MCF 10A (cell line): Measurements from ENCODE around the gene THUMPD1. TPM values are rescaled to one million over a fixed set of nuclear protein-coding genes. Genes with fewer than 3 reads are reported as not detected.
"Not testable (repeated sequence)": the region's sequence is repeated elsewhere in the genome, so short reads cannot be mapped to it uniquely, and the experiment has no call there.

Source experiments
- BruUV-seq: library from RNA; stranded (reverse); fragments of 400-500 nt; replicated peaks from 2 replicates; lab custom pipeline; 2021; lab: Mats Ljungman, UMichigan
- CTCF ChIA-PET: fragments of 300-600 bp; sonication (Branson Sonifier 250); formaldehyde crosslinking; extraction: SDS; loops from one replicate; lab custom pipeline; 2021; ENCODE audit warnings: antibody characterized with exemption, inconsistent platforms; lab: Yijun Ruan, JAX
- POLR2A ChIA-PET: fragments of 300-600, 350-650 bp; sonication (Branson Sonifier 250); formaldehyde crosslinking; extraction: SDS; loops from one replicate; lab custom pipeline; 2020; ENCODE audit warnings: antibody characterized with exemption, inconsistent platforms; lab: Yijun Ruan, JAX
- DNase-seq: peaks from one replicate; pipeline ENCODE4 v3.0.0-alpha.2; 2018; ENCODE audit not compliant: unreplicated experiment
- H3K27ac Mint-ChIP-seq: one replicate; pipeline ENCODE4 v1.8.0; 2022; ENCODE audit warnings: mild to moderate bottlenecking, low read depth, mixed read lengths; ENCODE audit not compliant: unreplicated experiment
- H3K27me3 Mint-ChIP-seq: one replicate; pipeline ENCODE4 v1.8.0; 2022; ENCODE audit warnings: mixed read lengths; ENCODE audit not compliant: insufficient read depth, unreplicated experiment
- H3K36me3 Mint-ChIP-seq: one replicate; pipeline ENCODE4 v1.8.0; 2022; ENCODE audit warnings: mild to moderate bottlenecking, moderate library complexity, mixed read lengths; ENCODE audit not compliant: insufficient read depth, unreplicated experiment
- H3K4me1 Mint-ChIP-seq: one replicate; pipeline ENCODE4 v1.8.0; 2022; ENCODE audit warnings: mixed read lengths; ENCODE audit not compliant: insufficient read depth, unreplicated experiment
- H3K4me3 Mint-ChIP-seq: one replicate; pipeline ENCODE4 v1.8.0; 2022; ENCODE audit warnings: mild to moderate bottlenecking, moderate library complexity, mixed read lengths; ENCODE audit not compliant: unreplicated experiment
- H3K9me3 Mint-ChIP-seq: one replicate; pipeline ENCODE4 v1.8.0; 2022; ENCODE audit warnings: mixed read lengths; ENCODE audit not compliant: unreplicated experiment
- intact Hi-C: fragments of 100-400 bp; cut with micrococcal nuclease; formaldehyde crosslinking; loops from 2 replicates; pipeline ENCODE4 v1.14.1; 2022
- total RNA-seq: library from RNA; stranded (reverse); gene quantifications from 2 replicates; pipeline ENCODE4 v1.2.3, GENCODE V29; 2022
- TF ChIP-seq, protein P1 (sequence below): fragments of 200-600 bp; IDR thresholded peaks from one replicate; pipeline ENCODE4 v1.8.0; 2022; ENCODE audit warnings: antibody characterized with exemption, mild to moderate bottlenecking; ENCODE audit not compliant: unreplicated experiment

The THUMPD1 gene
- total RNA-seq, 1 experiment from 2014 or later: 26.5 TPM

DNA sequence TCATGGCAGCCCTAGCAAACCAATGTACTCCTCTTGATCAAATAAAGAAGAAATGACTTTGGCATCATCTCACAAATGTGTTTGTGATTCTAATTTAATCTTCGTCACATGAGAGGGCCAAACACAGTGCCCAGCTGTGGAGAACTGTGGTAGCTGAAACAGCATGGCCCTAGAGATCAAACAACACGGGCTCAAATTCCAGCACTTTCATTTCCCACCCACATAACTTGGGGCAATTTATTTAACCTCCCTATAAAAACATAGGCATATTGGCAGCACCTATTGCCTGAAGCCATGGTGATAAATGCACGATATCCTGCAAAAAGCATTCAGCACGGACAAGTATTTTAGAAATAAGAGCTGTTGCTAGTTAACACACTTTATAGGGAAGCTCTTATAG, 46.6 kb downstream of the THUMPD1 start:
- intact Hi-C loops: no loop called here
- Mint-ChIP-seq H3K4me3 (no peak overlapping the region), H3K4me1 (no peaks in the 10 kb centered on the region), H3K36me3 (no peaks in the 10 kb centered on the region), H3K27ac (no peak overlapping the region), H3K9me3 (no peaks in the 10 kb centered on the region), H3K27me3 (peaks cover 12% of the 10 kb centered on the region)
- no TSS peak for BruUV-seq
- POLR2A ChIA-PET: interaction anchor here (0.7 kb wide), 1 partner anchor 24 kb away, joined by 3 read pairs; no protein-coding TSS in a partner anchor
- TF ChIP-seq, protein P1, sequence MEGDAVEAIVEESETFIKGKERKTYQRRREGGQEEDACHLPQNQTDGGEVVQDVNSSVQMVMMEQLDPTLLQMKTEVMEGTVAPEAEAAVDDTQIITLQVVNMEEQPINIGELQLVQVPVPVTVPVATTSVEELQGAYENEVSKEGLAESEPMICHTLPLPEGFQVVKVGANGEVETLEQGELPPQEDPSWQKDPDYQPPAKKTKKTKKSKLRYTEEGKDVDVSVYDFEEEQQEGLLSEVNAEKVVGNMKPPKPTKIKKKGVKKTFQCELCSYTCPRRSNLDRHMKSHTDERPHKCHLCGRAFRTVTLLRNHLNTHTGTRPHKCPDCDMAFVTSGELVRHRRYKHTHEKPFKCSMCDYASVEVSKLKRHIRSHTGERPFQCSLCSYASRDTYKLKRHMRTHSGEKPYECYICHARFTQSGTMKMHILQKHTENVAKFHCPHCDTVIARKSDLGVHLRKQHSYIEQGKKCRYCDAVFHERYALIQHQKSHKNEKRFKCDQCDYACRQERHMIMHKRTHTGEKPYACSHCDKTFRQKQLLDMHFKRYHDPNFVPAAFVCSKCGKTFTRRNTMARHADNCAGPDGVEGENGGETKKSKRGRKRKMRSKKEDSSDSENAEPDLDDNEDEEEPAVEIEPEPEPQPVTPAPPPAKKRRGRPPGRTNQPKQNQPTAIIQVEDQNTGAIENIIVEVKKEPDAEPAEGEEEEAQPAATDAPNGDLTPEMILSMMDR: no peak
- DNase-seq: no peak
- CTCF ChIA-PET: interaction anchor here (0.6 kb wide), 1 partner anchor 788 kb away, joined by 4 read pairs; no protein-coding TSS in a partner anchor

DNA sequence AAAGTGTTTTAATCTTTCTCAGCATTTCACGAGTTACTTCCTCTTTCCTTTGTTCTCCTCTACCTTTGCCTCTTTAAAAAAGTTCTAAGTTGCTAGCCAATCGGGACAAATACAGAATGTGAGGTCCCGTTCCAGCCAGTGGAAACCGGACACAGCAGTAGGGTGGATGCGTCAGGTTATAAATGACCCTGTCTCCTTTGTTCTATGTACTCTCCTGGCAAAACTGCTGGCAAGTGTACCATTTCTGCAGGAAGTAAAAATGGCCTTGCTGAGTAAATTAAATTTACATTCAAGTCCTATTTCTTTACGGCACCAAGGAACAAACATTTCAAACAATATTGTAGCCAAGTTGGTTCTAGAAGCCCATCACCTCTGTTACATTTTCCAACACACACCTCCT, 47.5 kb downstream of the THUMPD1 start:
- H3K27me3 Mint-ChIP-seq, POLR2A ChIA-PET, H3K9me3 Mint-ChIP-seq, intact Hi-C loops, H3K4me3 Mint-ChIP-seq, BruUV-seq, DNase-seq, H3K27ac Mint-ChIP-seq, H3K36me3 Mint-ChIP-seq, H3K4me1 Mint-ChIP-seq: not testable (repeated sequence)
- CTCF ChIA-PET: interaction anchor here (0.7 kb wide), 1 partner anchor 529 kb away, joined by 3 read pairs; no protein-coding TSS in a partner anchor

DNA sequence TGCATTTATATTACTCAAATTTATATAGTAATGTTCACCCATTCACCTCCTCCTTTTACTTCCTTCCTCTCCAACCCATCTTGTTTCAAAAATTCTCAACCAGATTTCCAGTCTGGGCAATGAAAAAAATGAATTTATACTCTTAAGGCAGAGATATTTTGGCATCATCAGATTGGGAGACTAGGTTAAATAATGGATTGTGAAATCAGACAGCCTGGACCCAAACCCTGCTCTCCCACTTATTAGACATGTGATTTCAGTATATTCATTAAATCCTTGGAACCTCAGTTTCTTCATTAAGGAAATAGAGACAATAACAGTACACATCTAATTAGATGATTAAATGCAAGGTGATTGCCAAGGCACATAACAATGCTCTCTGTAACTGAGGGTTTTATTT, 52.0 kb downstream of the THUMPD1 start:
- Mint-ChIP-seq H3K4me1 (no peaks in the 10 kb centered on the region), H3K9me3 (peaks cover 11% of the 10 kb centered on the region), H3K4me3 (no peak overlapping the region), H3K27ac (no peak overlapping the region), H3K36me3 (no peaks in the 10 kb centered on the region), H3K27me3 (no peaks in the 10 kb centered on the region)
- no peak for DNase-seq
- CTCF ChIA-PET: no interaction called here
- POLR2A ChIA-PET: no interaction called here
- TF ChIP-seq, protein P1: no peak
- no TSS peak for BruUV-seq
- intact Hi-C loops: no loop called here

DNA sequence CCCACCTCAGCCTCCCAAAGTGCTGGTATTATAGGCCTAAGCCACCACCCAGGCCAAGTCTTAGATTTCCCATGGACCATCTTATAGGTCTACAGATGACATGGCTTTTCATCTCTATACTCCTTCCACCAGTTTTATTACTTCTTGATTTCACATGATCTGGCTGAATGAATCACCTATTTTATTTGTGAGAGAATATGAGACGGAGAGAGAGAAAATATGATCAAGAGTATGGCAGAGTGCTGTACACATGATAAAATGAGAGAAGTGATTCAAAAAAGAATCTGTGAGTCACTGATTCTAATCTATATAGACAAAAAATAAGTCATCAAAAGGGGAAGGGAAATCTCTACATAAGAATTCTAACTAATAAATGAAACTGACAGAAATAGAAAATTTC, 57.8 kb downstream of the THUMPD1 start:
- no peak overlapping the region for H3K27ac Mint-ChIP-seq
- H3K36me3 Mint-ChIP-seq: no peaks in the 10 kb centered on the region
- no peak overlapping the region for H3K4me3 Mint-ChIP-seq
- no peaks in the 10 kb centered on the region for H3K4me1 Mint-ChIP-seq
- TF ChIP-seq, protein P1: no peak
- peaks cover under 1% of the 10 kb centered on the region for H3K9me3 Mint-ChIP-seq
- no peak for DNase-seq
- H3K27me3 Mint-ChIP-seq: no peaks in the 10 kb centered on the region
- POLR2A ChIA-PET: no interaction called here
- CTCF ChIA-PET: no interaction called here
- no TSS peak for BruUV-seq
- intact Hi-C loops: no loop called here

Other genes starting within 250 kb of the THUMPD1 start
- gene ACSM2B, start 165.5 kb downstream of the THUMPD1 start, total RNA-seq: not detected in 2 replicates
- gene ACSM1, start 44.1 kb downstream of the THUMPD1 start, total RNA-seq: not detected in 2 replicates
- 2.0 and 2.3 TPM in 2 replicates for gene ACSM3, start 22.2 kb upstream of the THUMPD1 start, total RNA-seq
- 26.8 and 28.4 TPM in 2 replicates for gene ERI2, start 64.7 kb upstream of the THUMPD1 start, total RNA-seq
- gene REXO5, start 64.7 kb upstream of the THUMPD1 start, total RNA-seq: 3.8 and 6.1 TPM in 2 replicates
- 31.0 and 31.7 TPM in 2 replicates for gene DCUN1D3, start 158.5 kb upstream of the THUMPD1 start, total RNA-seq
- 67.3 and 92.8 TPM in 2 replicates for gene LYRM1, start 159.0 kb upstream of the THUMPD1 start, total RNA-seq